SU-DHL-6 (cell line): ENCODE measurements around the gene PAIP1.

Experiments used
- CTCF ChIP-seq: fragments of 200-600 bp; sonication (generic); IDR thresholded peaks from one replicate; pipeline ENCODE4 v1.5.1; 2017; ENCODE audit warnings: antibody characterized with exemption, mild to moderate bottlenecking, low read length, moderate library complexity; ENCODE audit not compliant: insufficient read depth, poor library complexity, severe bottlenecking
- EZH2phosphoT487 ChIP-seq: fragments of 200-600 bp; sonication (generic), shearing (Covaris generic); conservative IDR thresholded peaks from 2 replicates; pipeline ENCODE4 v1.6.1; 2018; ENCODE audit warnings: mild to moderate bottlenecking, antibody characterized with exemption, low read length, moderate library complexity, mixed read lengths

GRCh38 chr5:43548358-43548757 is 8.5 kb downstream of the PAIP1 start:
- TF ChIP-seq CTCF: no peak
- TF ChIP-seq EZH2phosphoT487: no peak
